Fibroblast of lung (primary cell): ENCODE results near the gene SLC17A9.

Experiments
- CTCF ChIP-seq, 2 donors: IDR thresholded peaks in 1 of 2; conservative IDR thresholded peaks in 1 of 2; 1 replicate in 1 of 2; 2 replicates in 1 of 2; pipeline ENCODE4 v1.5.1; 2011 to 2012; ENCODE audit warnings: low read length in 2 of 2, control low read depth in 1 of 2, inconsistent platforms in 1 of 2, low read depth in 1 of 2, mild to moderate bottlenecking in 1 of 2
- EZH2 ChIP-seq: IDR thresholded peaks from 2 replicates; pipeline ENCODE4 v1.5.1; 2012; ENCODE audit warnings: low read length, control low read depth, mild to moderate bottlenecking; ENCODE audit errors: missing control alignments

- no peak for TF ChIP-seq CTCF (conservative IDR thresholded peaks at IDR 0.05 in 1 of 2, IDR thresholded peaks at IDR 0.05 in 1 of 2; ENCODE audit: low read depth in 1 of 2, low read length in 2 of 2)
- no peak for TF ChIP-seq EZH2
Observed at GRCh38 chr20:62928246-62928939, 24.1 kb upstream of the SLC17A9 start.
